Measurements from ENCODE around the gene NTMT1. TPM values are rescaled to one million over a fixed set of nuclear protein-coding genes. Genes with fewer than 3 reads are reported as not detected.

The NTMT1 gene
- total and polyA plus RNA-seq, 3 experiments from 2014 or later = 48.6 to 68.9 (median 65.5) TPM

DNA sequence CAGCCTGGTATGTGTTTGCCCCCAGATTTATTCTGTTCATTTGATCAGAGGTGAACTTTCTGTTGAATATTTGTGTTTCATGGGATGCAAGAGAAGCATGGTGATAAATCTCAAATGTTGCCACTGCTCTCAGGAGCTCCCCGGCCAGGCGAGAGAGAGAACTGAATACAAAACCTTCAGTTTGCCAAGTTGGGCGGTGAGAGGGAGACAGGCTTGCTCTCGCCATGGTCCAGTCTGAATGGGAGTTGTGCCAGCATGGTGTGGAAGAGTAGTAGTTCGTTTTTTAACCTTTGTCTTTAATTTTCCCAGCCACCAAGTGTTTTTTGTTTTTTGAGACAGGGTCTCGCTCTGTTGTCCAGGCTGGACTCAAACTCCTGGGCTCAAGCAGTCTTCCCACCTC is 2.7 kb downstream of the NTMT1 start:
- Mint-ChIP-seq H3K27ac (peak overlapping the region; percentile 56 to 99 (median 94)), H3K9me3 (peaks cover 0 to 2% (median 0%) of the 10 kb centered on the region in 5 donors), H3K4me3 (peak overlapping the region in 4 of 7 donors; percentile 5 to 93 (median 62)), H3K36me3 (peaks cover 0 to 54% (median 0%) of the 10 kb centered on the region in 3 donors), H3K4me1 (peaks cover 55 to 75% (median 68%) of the 10 kb centered on the region in 3 donors), H3K27me3 (no peaks in the 10 kb centered on the region)
- no peak overlapping the region for H3K27ac ChIP-seq (ENCODE audit: low read depth, low read length)
- ChIA-PET POLR2A (no interaction called here), CTCF (interaction anchor here (1.4 to 9.9 kb wide), 3 partner anchors 12 to 497 kb away, joined by 3 to 75 read pairs (median 3); partner anchors contain the start of genes ASB6 and IER5L)
- no peaks in the 10 kb centered on the region for H3K9me3 ChIP-seq (ENCODE audit: low read length)
- H3K36me3 ChIP-seq (ENCODE audit: insufficient read depth, low read length) = peaks cover 7% of the 10 kb centered on the region
- H3K27me3 ChIP-seq (ENCODE audit: insufficient read depth, low read length, poor library complexity, severe bottlenecking) = no peaks in the 10 kb centered on the region
- no peak overlapping the region for H3K4me3 ChIP-seq (ENCODE audit: low read length)
- DNase-seq = no peak
- H3K4me1 ChIP-seq (ENCODE audit: insufficient read depth, low read length) = peaks cover 54% of the 10 kb centered on the region

GRCh38 chr9:129629251-129629820 is 3.4 kb downstream of the NTMT1 start:
- ChIA-PET POLR2A (no interaction called here), CTCF (interaction anchor here (1.5 to 9.9 kb wide), 3 partner anchors 12 to 497 kb away, joined by 3 to 75 read pairs (median 8); partner anchors contain the start of gene ASB6)
- Histone ChIP-seq H3K4me3 (ENCODE audit: low read length) (no peak overlapping the region), H3K4me1 (ENCODE audit: insufficient read depth, low read length) (peaks cover 50% of the 10 kb centered on the region), H3K27ac (ENCODE audit: low read depth, low read length) (no peak overlapping the region), H3K9me3 (ENCODE audit: low read length) (no peaks in the 10 kb centered on the region), H3K27me3 (ENCODE audit: insufficient read depth, low read length, poor library complexity, severe bottlenecking) (no peaks in the 10 kb centered on the region), H3K36me3 (ENCODE audit: insufficient read depth, low read length) (peaks cover 11% of the 10 kb centered on the region)
- no peak for DNase-seq
- Mint-ChIP-seq H3K9me3 (peaks cover 0 to 2% (median 0%) of the 10 kb centered on the region in 5 donors), H3K4me1 (peaks cover 51 to 71% (median 65%) of the 10 kb centered on the region in 3 donors), H3K27me3 (no peaks in the 10 kb centered on the region), H3K36me3 (peaks cover 0 to 58% (median 0%) of the 10 kb centered on the region in 3 donors), H3K4me3 (peak overlapping the region in 3 of 7 donors; percentile 29 to 92 (median 32)), H3K27ac (peak overlapping the region in 7 of 8 donors; percentile 17 to 99 (median 94))

- no peaks in the 10 kb centered on the region for H3K27me3 Mint-ChIP-seq
- H3K36me3 ChIP-seq (ENCODE audit: insufficient read depth, low read length) = peaks cover 26% of the 10 kb centered on the region
- H3K27ac Mint-ChIP-seq = peak overlapping the region in 6 of 8 donors; percentile 51 to 99 (median 68)
These were observed 5.2 kb downstream of the NTMT1 start for GRCh38 chr9:129630967-129631673.

DNA sequence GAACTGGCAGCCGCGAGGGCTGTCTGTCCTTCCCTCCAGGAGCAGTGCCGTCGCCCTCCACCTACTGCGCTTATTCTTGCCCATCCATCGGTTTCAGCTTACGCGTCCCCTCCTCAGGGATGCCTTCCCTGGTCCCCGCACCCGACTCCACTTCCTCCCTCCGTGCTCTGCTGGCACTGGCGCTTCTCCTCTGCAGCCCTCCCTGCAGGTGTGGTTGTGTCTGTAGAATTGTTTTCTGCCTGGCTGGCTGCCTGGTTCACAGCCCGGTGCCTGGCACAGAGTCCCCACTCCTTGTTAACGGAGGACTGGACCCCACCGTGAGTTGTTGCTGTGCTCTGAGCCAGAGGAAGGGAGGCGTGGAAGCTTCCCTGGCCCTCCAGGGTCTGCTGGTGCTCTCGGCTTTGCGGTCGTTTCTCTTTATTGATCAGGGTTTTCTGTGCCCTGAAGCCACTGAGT is 5.7 kb downstream of the NTMT1 start:
- peaks cover 43 to 58% (median 52%) of the 10 kb centered on the region in 3 donors for H3K4me1 Mint-ChIP-seq
- peaks cover 0 to 2% (median 0%) of the 10 kb centered on the region in 5 donors for H3K9me3 Mint-ChIP-seq
- H3K36me3 ChIP-seq (ENCODE audit: insufficient read depth, low read length) = peaks cover 26% of the 10 kb centered on the region
- no peaks in the 10 kb centered on the region for H3K27me3 Mint-ChIP-seq
- no peaks in the 10 kb centered on the region for H3K27me3 ChIP-seq (ENCODE audit: insufficient read depth, low read length, poor library complexity, severe bottlenecking)
- peaks cover 0 to 70% (median 0%) of the 10 kb centered on the region in 3 donors for H3K36me3 Mint-ChIP-seq
- no peak for DNase-seq
- peak overlapping the region in 1 of 7 donors; percentile 60 for H3K4me3 Mint-ChIP-seq
- peak overlapping the region in 7 of 8 donors; percentile 47 to 76 (median 63) for H3K27ac Mint-ChIP-seq
- no peaks in the 10 kb centered on the region for H3K9me3 ChIP-seq (ENCODE audit: low read length)
- peaks cover 32% of the 10 kb centered on the region for H3K4me1 ChIP-seq (ENCODE audit: insufficient read depth, low read length)
- no peak overlapping the region for H3K27ac ChIP-seq (ENCODE audit: low read depth, low read length)
- CTCF ChIA-PET = interaction anchor here (2.1 to 9.9 kb wide), 2 partner anchors 9 to 492 kb away, joined by 8 to 75 read pairs; partner anchors contain the start of gene ASB6
- H3K4me3 ChIP-seq (ENCODE audit: low read length) = no peak overlapping the region
- POLR2A ChIA-PET = no interaction called here

More at GRCh38 chr9:129630967-129631673, 5.2 kb downstream of the NTMT1 start:
- POLR2A ChIA-PET = no interaction called here
- Mint-ChIP-seq H3K9me3 (peaks cover 0 to 2% (median 0%) of the 10 kb centered on the region in 5 donors), H3K36me3 (peaks cover 0 to 72% (median 0%) of the 10 kb centered on the region in 3 donors), H3K4me3 (peak overlapping the region in 1 of 7 donors; percentile 60), H3K4me1 (peaks cover 43 to 60% (median 55%) of the 10 kb centered on the region in 3 donors)
- no peak for DNase-seq
- Histone ChIP-seq H3K27me3 (ENCODE audit: insufficient read depth, low read length, poor library complexity, severe bottlenecking) (no peaks in the 10 kb centered on the region), H3K4me1 (ENCODE audit: insufficient read depth, low read length) (peaks cover 36% of the 10 kb centered on the region), H3K4me3 (ENCODE audit: low read length) (no peak overlapping the region), H3K27ac (ENCODE audit: low read depth, low read length) (no peak overlapping the region), H3K9me3 (ENCODE audit: low read length) (no peaks in the 10 kb centered on the region)
- CTCF ChIA-PET = interaction anchor here (1.2 to 9.9 kb wide), 3 partner anchors 10 to 499 kb away, joined by 4 to 75 read pairs (median 8); partner anchors contain the start of gene ASB6

GRCh38 chr9:129632460-129632859 is 6.5 kb downstream of the NTMT1 start:
- Histone ChIP-seq H3K4me1 (ENCODE audit: insufficient read depth, low read length) (peaks cover 25% of the 10 kb centered on the region), H3K27me3 (ENCODE audit: insufficient read depth, low read length, poor library complexity, severe bottlenecking) (no peaks in the 10 kb centered on the region), H3K36me3 (ENCODE audit: insufficient read depth, low read length) (peaks cover 33% of the 10 kb centered on the region), H3K9me3 (ENCODE audit: low read length) (no peaks in the 10 kb centered on the region), H3K27ac (ENCODE audit: low read depth, low read length) (no peak overlapping the region), H3K4me3 (ENCODE audit: low read length) (no peak overlapping the region)
- no peak for DNase-seq
- peaks cover 0 to 72% (median 0%) of the 10 kb centered on the region in 3 donors for H3K36me3 Mint-ChIP-seq
- no peaks in the 10 kb centered on the region for H3K27me3 Mint-ChIP-seq
- H3K4me3 Mint-ChIP-seq = no peak overlapping the region
- CTCF ChIA-PET = interaction anchor here (1.0 to 1.9 kb wide), 2 partner anchors 493 to 501 kb away, joined by 3 to 7 read pairs; no protein-coding TSS in a partner anchor
- peaks cover 0 to 2% (median 0%) of the 10 kb centered on the region in 5 donors for H3K9me3 Mint-ChIP-seq
- H3K4me1 Mint-ChIP-seq = peaks cover 35 to 51% (median 46%) of the 10 kb centered on the region in 3 donors
- POLR2A ChIA-PET = no interaction called here
- peak overlapping the region in 4 of 8 donors; percentile 29 to 70 (median 63) for H3K27ac Mint-ChIP-seq

- H3K27me3 Mint-ChIP-seq = no peaks in the 10 kb centered on the region
- no peak overlapping the region for H3K4me3 ChIP-seq (ENCODE audit: low read length)
- H3K9me3 ChIP-seq (ENCODE audit: low read length) = no peaks in the 10 kb centered on the region
- no peak overlapping the region for H3K4me3 Mint-ChIP-seq
- H3K4me1 Mint-ChIP-seq = peaks cover 28 to 49% (median 45%) of the 10 kb centered on the region in 3 donors
- no peak for DNase-seq
- H3K27ac Mint-ChIP-seq = peak overlapping the region in 6 of 8 donors; percentile 42 to 75 (median 54)
- no peak overlapping the region for H3K27ac ChIP-seq (ENCODE audit: low read depth, low read length)
- H3K4me1 ChIP-seq (ENCODE audit: insufficient read depth, low read length) = peaks cover 17% of the 10 kb centered on the region
- no peaks in the 10 kb centered on the region for H3K27me3 ChIP-seq (ENCODE audit: insufficient read depth, low read length, poor library complexity, severe bottlenecking)
- H3K36me3 ChIP-seq (ENCODE audit: insufficient read depth, low read length) = peaks cover 36% of the 10 kb centered on the region
- H3K36me3 Mint-ChIP-seq = peaks cover 0 to 77% (median 0%) of the 10 kb centered on the region in 3 donors
- POLR2A ChIA-PET = no interaction called here
- peaks cover 0 to 2% (median 0%) of the 10 kb centered on the region in 5 donors for H3K9me3 Mint-ChIP-seq
- CTCF ChIA-PET = interaction anchor here (1.0 to 1.9 kb wide), 3 partner anchors 490 to 502 kb away, joined by 3 to 7 read pairs (median 3); no protein-coding TSS in a partner anchor
These were observed 7.2 kb downstream of the NTMT1 start for GRCh38 chr9:129633207-129633606.

DNA sequence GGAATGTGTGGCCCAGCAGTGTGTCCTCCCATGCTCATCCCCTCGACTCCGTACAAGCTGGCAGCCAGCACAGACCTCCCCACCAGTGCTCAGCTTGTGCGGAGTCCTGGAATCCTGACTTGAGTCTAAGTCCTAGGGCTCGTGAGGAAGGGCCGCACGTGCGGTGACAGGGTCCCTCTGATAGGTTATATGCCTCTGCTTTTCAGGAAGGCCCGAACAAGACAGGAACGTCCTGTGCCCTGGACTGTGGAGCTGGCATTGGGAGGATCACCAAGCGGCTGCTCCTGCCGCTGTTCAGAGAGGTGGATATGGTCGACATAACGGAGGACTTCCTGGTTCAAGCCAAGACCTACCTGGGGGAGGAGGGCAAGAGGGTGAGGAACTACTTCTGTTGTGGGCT is 7.9 kb downstream of the NTMT1 start:
- no peak overlapping the region for H3K27ac ChIP-seq (ENCODE audit: low read depth, low read length)
- H3K4me3 ChIP-seq (ENCODE audit: low read length) = no peak overlapping the region
- peaks cover 11% of the 10 kb centered on the region for H3K4me1 ChIP-seq (ENCODE audit: insufficient read depth, low read length)
- DNase-seq = no peak
- no peaks in the 10 kb centered on the region for H3K27me3 ChIP-seq (ENCODE audit: insufficient read depth, low read length, poor library complexity, severe bottlenecking)
- Mint-ChIP-seq H3K4me3 (no peak overlapping the region), H3K36me3 (peaks cover 0 to 79% (median 0%) of the 10 kb centered on the region in 3 donors), H3K27ac (peak overlapping the region in 1 of 8 donors; percentile 61), H3K9me3 (peaks cover 0 to 2% (median 0%) of the 10 kb centered on the region in 5 donors), H3K27me3 (no peaks in the 10 kb centered on the region), H3K4me1 (peaks cover 27 to 45% (median 38%) of the 10 kb centered on the region in 3 donors)
- CTCF ChIA-PET = interaction anchor here (1.1 to 1.9 kb wide), 2 partner anchors 491 to 495 kb away, joined by 3 to 7 read pairs; no protein-coding TSS in a partner anchor
- no peaks in the 10 kb centered on the region for H3K9me3 ChIP-seq (ENCODE audit: low read length)
- H3K36me3 ChIP-seq (ENCODE audit: insufficient read depth, low read length) = peaks cover 43% of the 10 kb centered on the region
- POLR2A ChIA-PET = no interaction called here
